ENCODE results near the gene WHRN.

WHRN gene

GRCh38 chr9:114452219-114453165 lies 52.8 kb downstream of the WHRN start:
- DNase-seq (ENCODE audit: insufficient read length) = no peak

GRCh38 chr9:114451707-114452031 lies 53.6 kb downstream of the WHRN start:
- DNase-seq (ENCODE audit: insufficient read length) (no peak), FAIRE-seq (no peak)

More at GRCh38 chr9:114452219-114453165, 52.8 kb downstream of the WHRN start:
- TF ChIP-seq TAF1 (IDR thresholded peaks at IDR 0.05; ENCODE audit: borderline replicate concordance, low read depth, low read length) (no peak), POLR2AphosphoS5 (IDR thresholded peaks at IDR 0.05; ENCODE audit: low read depth, low read length) (no peak), POLR2A (IDR thresholded peaks at IDR 0.05; ENCODE audit: low read depth, low read length) (no peak)
- FAIRE-seq = peak; percentile 81

GRCh38 chr9:114450833-114451706 lies 54.2 kb downstream of the WHRN start:
- DNase-seq (ENCODE audit: insufficient read length) (no peak), FAIRE-seq (peak; percentile 87)
- TF ChIP-seq POLR2A (IDR thresholded peaks at IDR 0.05; ENCODE audit: low read depth, low read length) = no peak
- no peak for TF ChIP-seq POLR2AphosphoS5 (IDR thresholded peaks at IDR 0.05; ENCODE audit: low read depth, low read length)
- TF ChIP-seq TAF1 (IDR thresholded peaks at IDR 0.05; ENCODE audit: borderline replicate concordance, low read depth, low read length) = no peak

More at GRCh38 chr9:114451707-114452031, 53.6 kb downstream of the WHRN start:
- TF ChIP-seq POLR2A (IDR thresholded peaks at IDR 0.05; ENCODE audit: low read depth, low read length) (no peak), POLR2AphosphoS5 (IDR thresholded peaks at IDR 0.05; ENCODE audit: low read depth, low read length) (no peak), TAF1 (IDR thresholded peaks at IDR 0.05; ENCODE audit: borderline replicate concordance, low read depth, low read length) (no peak)

- DNase-seq (ENCODE audit: insufficient read length) (no peak), FAIRE-seq (no peak)
- TF ChIP-seq TAF1 (IDR thresholded peaks at IDR 0.05; ENCODE audit: borderline replicate concordance, low read depth, low read length) (no peak), POLR2AphosphoS5 (IDR thresholded peaks at IDR 0.05; ENCODE audit: low read depth, low read length) (no peak), POLR2A (IDR thresholded peaks at IDR 0.05; ENCODE audit: low read depth, low read length) (no peak)
Observed at GRCh38 chr9:114450181-114450580, 55.1 kb downstream of the WHRN start.

- DNase-seq (ENCODE audit: insufficient read length) (no peak), FAIRE-seq (no peak)
- TF ChIP-seq POLR2A (IDR thresholded peaks at IDR 0.05; ENCODE audit: low read depth, low read length) = no peak
- TF ChIP-seq TAF1 (IDR thresholded peaks at IDR 0.05; ENCODE audit: borderline replicate concordance, low read depth, low read length) = no peak
- TF ChIP-seq POLR2AphosphoS5 (IDR thresholded peaks at IDR 0.05; ENCODE audit: low read depth, low read length) = no peak
Observed at GRCh38 chr9:114449236-114449635, 56.0 kb downstream of the WHRN start.

- no peak for DNase-seq (ENCODE audit: insufficient read length)
Observed at GRCh38 chr9:114448706-114449105, 56.6 kb downstream of the WHRN start.

GRCh38 chr9:114446672-114447450 lies 58.4 kb downstream of the WHRN start:
- no peak for TF ChIP-seq POLR2AphosphoS5 (IDR thresholded peaks at IDR 0.05; ENCODE audit: low read depth, low read length)
- no peak for DNase-seq (ENCODE audit: insufficient read length)
- no peak for FAIRE-seq

More at GRCh38 chr9:114448706-114449105, 56.6 kb downstream of the WHRN start:
- no peak for FAIRE-seq
- TF ChIP-seq POLR2AphosphoS5 (IDR thresholded peaks at IDR 0.05; ENCODE audit: low read depth, low read length) (no peak), TAF1 (IDR thresholded peaks at IDR 0.05; ENCODE audit: borderline replicate concordance, low read depth, low read length) (no peak)

GRCh38 chr9:114446036-114446435 lies 59.2 kb downstream of the WHRN start:
- DNase-seq (ENCODE audit: insufficient read length) (no peak), FAIRE-seq (no peak)
- TF ChIP-seq POLR2AphosphoS5 (IDR thresholded peaks at IDR 0.05; ENCODE audit: low read depth, low read length) (no peak), TAF1 (IDR thresholded peaks at IDR 0.05; ENCODE audit: borderline replicate concordance, low read depth, low read length) (no peak), POLR2A (IDR thresholded peaks at IDR 0.05; ENCODE audit: low read depth, low read length) (no peak)

GRCh38 chr9:114445616-114446015 lies 59.7 kb downstream of the WHRN start:
- TF ChIP-seq POLR2AphosphoS5 (IDR thresholded peaks at IDR 0.05; ENCODE audit: low read depth, low read length) (no peak), POLR2A (IDR thresholded peaks at IDR 0.05; ENCODE audit: low read depth, low read length) (no peak), TAF1 (IDR thresholded peaks at IDR 0.05; ENCODE audit: borderline replicate concordance, low read depth, low read length) (no peak)
- no peak for DNase-seq (ENCODE audit: insufficient read length)
- no peak for FAIRE-seq

GRCh38 chr9:114442022-114442421 lies 63.3 kb downstream of the WHRN start:
- FAIRE-seq = no peak
- no peak for TF ChIP-seq POLR2A (IDR thresholded peaks at IDR 0.05; ENCODE audit: low read depth, low read length)
- no peak for DNase-seq (ENCODE audit: insufficient read length)

GRCh38 chr9:114437401-114437893 lies 67.8 kb downstream of the WHRN start:
- no peak for FAIRE-seq
- DNase-seq (ENCODE audit: insufficient read length) = no peak
- TF ChIP-seq POLR2AphosphoS5 (IDR thresholded peaks at IDR 0.05; ENCODE audit: low read depth, low read length) = no peak
- TF ChIP-seq TAF1 (IDR thresholded peaks at IDR 0.05; ENCODE audit: borderline replicate concordance, low read depth, low read length) = no peak
- no peak for TF ChIP-seq POLR2A (IDR thresholded peaks at IDR 0.05; ENCODE audit: low read depth, low read length)

All from GM12892 (cell line).